ENCODE data around the gene RTCB.

DNA sequence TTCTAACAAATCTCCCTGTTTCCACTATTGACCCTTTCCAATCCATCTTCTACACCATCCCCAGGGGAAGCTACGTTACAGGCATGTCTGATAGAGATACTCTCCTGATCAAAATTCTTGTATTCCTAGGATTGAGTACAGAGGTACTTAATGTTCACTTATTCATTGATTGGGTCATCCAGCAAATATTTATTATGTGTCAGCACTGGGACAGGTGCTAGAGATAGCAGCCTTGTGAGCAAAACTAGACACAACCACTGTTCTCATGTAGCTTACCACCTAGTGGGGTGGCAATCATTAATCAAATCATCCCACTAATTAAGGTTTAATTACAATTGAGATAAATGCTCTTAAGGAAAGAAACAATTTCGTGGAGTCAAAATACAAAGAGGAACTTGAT, 9.4 kb upstream of the RTCB start:
- TF ChIP-seq POLR2AphosphoS5 (IDR thresholded peaks at IDR 0.05; ENCODE audit: low read depth, low read length) (no peak), CHD2 (IDR thresholded peaks at IDR 0.05; ENCODE audit: low read length, partially characterized antibody) (no peak), YY1 (IDR thresholded peaks at IDR 0.05; ENCODE audit: low read depth) (no peak), FOSL2 (IDR thresholded peaks at IDR 0.05; ENCODE audit: borderline replicate concordance, low read depth) (no peak), EP300 (IDR thresholded peaks at IDR 0.05; ENCODE audit: borderline replicate concordance in 1 of 2, low read depth in 1 of 2, low read length in 1 of 2) (no peak)
- TF ChIP-seq, protein P1, sequence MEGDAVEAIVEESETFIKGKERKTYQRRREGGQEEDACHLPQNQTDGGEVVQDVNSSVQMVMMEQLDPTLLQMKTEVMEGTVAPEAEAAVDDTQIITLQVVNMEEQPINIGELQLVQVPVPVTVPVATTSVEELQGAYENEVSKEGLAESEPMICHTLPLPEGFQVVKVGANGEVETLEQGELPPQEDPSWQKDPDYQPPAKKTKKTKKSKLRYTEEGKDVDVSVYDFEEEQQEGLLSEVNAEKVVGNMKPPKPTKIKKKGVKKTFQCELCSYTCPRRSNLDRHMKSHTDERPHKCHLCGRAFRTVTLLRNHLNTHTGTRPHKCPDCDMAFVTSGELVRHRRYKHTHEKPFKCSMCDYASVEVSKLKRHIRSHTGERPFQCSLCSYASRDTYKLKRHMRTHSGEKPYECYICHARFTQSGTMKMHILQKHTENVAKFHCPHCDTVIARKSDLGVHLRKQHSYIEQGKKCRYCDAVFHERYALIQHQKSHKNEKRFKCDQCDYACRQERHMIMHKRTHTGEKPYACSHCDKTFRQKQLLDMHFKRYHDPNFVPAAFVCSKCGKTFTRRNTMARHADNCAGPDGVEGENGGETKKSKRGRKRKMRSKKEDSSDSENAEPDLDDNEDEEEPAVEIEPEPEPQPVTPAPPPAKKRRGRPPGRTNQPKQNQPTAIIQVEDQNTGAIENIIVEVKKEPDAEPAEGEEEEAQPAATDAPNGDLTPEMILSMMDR (IDR thresholded peaks at IDR 0.05) = no peak
